A673 (cell line): ENCODE data around the gene SDK1.

Experiments used
- CTCF ChIP-seq: fragments of 300-800, 200-600 bp; sonication (generic); conservative IDR thresholded peaks from 2 replicates; pipeline ENCODE4 v1.5.1; 2017; ENCODE audit warnings: low read depth, mild to moderate bottlenecking, antibody characterized with exemption, low read length, moderate library complexity, mixed read lengths
- EZH2 ChIP-seq: fragments of 200-600 bp; sonication (generic); IDR thresholded peaks from 2 replicates; pipeline ENCODE4 v1.6.1; 2017; ENCODE audit warnings: borderline replicate concordance, low read depth, mild to moderate bottlenecking, mixed read lengths, antibody characterized with exemption, low read length; ENCODE audit not compliant: poor library complexity, severe bottlenecking

- TF ChIP-seq CTCF, result no peak
- no peak for TF ChIP-seq EZH2
Observed at GRCh38 chr7:4265066-4265465, 964.0 kb downstream of the SDK1 start.
